Fibroblast of pulmonary artery (primary cell): ENCODE measurements around the gene MS4A3.
"Not testable (repeated sequence)": the region's sequence is repeated elsewhere in the genome, so short reads cannot be mapped to it uniquely, and the experiment has no call there.

Experiments used
- DNase-seq: peaks from one replicate; pipeline ENCODE4 v3.0.0-alpha.2; 2010; ENCODE audit warnings: low read depth
- H3K4me3 ChIP-seq: replicated peaks from 2 replicates; pipeline ENCODE4 v1.5.1; 2011; ENCODE audit warnings: low read depth, mild to moderate bottlenecking, control low read depth, low read length, moderate library complexity
- CTCF ChIP-seq: IDR thresholded peaks from 2 replicates; pipeline ENCODE4 v1.5.1; 2011; ENCODE audit warnings: mild to moderate bottlenecking, control low read depth, low read length, inconsistent platforms; ENCODE audit errors: missing control alignments

MS4A3 gene

GRCh38 chr11:60095477-60096120 is 39.1 kb downstream of the MS4A3 start:
- TF ChIP-seq CTCF: no peak
- H3K4me3 ChIP-seq: no peak overlapping the region
- DNase-seq: no peak

GRCh38 chr11:60097189-60097588 is 40.7 kb downstream of the MS4A3 start:
- H3K4me3 ChIP-seq: no peak overlapping the region
- no peak for DNase-seq
- no peak for TF ChIP-seq CTCF

GRCh38 chr11:60098508-60098907 is 42.0 kb downstream of the MS4A3 start:
- DNase-seq: no peak
- H3K4me3 ChIP-seq: no peak overlapping the region
- no peak for TF ChIP-seq CTCF

GRCh38 chr11:60100516-60100915 is 44.1 kb downstream of the MS4A3 start:
- no peak overlapping the region for H3K4me3 ChIP-seq
- no peak for TF ChIP-seq CTCF
- no peak for DNase-seq

GRCh38 chr11:60101368-60101767 is 44.9 kb downstream of the MS4A3 start:
- not testable (repeated sequence) for H3K4me3 ChIP-seq, DNase-seq

- H3K4me3 ChIP-seq, DNase-seq: not testable (repeated sequence)
Observed at GRCh38 chr11:60104471-60105115, 48.1 kb downstream of the MS4A3 start.

GRCh38 chr11:60108631-60109030 is 52.2 kb downstream of the MS4A3 start:
- H3K4me3 ChIP-seq, DNase-seq: not testable (repeated sequence)

GRCh38 chr11:60111793-60112192 is 55.3 kb downstream of the MS4A3 start:
- H3K4me3 ChIP-seq: no peak overlapping the region
- TF ChIP-seq CTCF: no peak
- no peak for DNase-seq
